Measurements from ENCODE around the gene ZNF182.
"Not testable (repeated sequence)": the region's sequence is repeated elsewhere in the genome, so short reads cannot be mapped to it uniquely, and the experiment has no call there.

Gene ZNF182

DNA sequence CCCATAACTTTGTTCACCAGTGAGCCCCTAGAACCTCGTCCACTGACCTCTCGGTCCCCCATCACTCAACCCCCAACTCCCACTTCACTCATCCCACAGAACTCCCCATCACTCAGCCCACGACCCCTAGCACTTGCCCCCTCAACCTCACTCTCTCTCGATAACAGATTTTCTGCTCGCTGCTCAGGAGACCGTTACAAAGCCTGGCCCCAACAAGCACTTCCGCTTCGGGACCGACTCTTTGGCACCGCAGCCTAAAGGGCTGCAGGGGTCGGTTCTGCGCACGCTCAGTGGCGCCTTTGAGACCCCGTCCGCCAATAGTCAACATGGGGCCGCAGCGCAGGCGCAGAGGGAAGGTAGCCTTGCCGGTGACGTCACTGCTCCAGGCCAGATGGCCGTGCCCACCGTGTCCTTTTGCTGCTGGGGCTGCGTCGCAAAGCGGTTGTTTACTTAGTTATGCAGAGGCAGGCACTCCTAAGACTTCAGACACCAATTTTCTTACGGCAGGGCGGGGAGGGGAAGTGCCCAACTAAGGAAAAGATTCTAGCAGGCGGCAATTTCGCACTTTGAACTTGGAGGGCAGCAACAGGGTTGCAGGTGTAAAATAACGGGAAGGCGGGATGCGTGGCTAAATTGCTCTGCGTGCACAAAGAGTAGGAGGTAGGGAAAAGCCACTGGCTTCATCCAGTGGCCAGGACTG lies at the start of gene ZNF182:
Gene ZNF182, minus strand, starts transcription at position 232 of the 700 bp plus-strand sequence. CDS start 1,380 bp downstream, outside the sequence.
- TF ChIP-seq CTCF (IDR thresholded peaks at IDR 0.05; ENCODE audit: control insufficient read depth, insufficient read depth, low read depth, low read length, missing control alignments) = no peak
- peak within 1 kb of the TSS; percentile 73 for H3K4me3 ChIP-seq (ENCODE audit: control insufficient read depth, low read depth, low read length)
- peak; percentile 28 for DNase-seq (ENCODE audit: low read depth)

DNA sequence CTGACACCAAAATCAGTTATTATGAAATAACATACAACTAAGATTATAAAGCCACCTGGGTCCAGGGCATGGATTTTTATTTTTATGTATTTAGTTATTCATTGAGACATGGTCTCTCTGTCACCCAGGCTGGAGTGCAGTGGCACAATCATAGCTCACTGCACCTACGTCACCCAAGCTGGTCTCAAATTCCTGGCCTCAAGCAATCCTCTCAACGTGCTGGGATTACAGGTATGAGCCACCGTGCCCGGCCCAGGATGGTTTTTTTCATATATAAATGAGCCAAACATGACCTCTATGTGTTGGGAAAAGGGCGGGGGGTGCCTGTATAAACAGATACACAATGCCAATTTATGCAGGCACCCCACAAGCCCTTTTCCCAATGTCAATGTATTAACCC lies 43.1 kb upstream of the ZNF182 start:
- DNase-seq (ENCODE audit: low read depth) = no peak
- H3K4me3 ChIP-seq (ENCODE audit: control insufficient read depth, low read depth, low read length) = no peak overlapping the region
- TF ChIP-seq CTCF (IDR thresholded peaks at IDR 0.05; ENCODE audit: control insufficient read depth, insufficient read depth, low read depth, low read length, missing control alignments) = no peak

GRCh38 chrX:48045410-48046311 lies 41.9 kb upstream of the ZNF182 start:
- no peak for TF ChIP-seq CTCF (IDR thresholded peaks at IDR 0.05; ENCODE audit: control insufficient read depth, insufficient read depth, low read depth, low read length, missing control alignments)
- peak; percentile 5 for DNase-seq (ENCODE audit: low read depth)
- H3K4me3 ChIP-seq (ENCODE audit: control insufficient read depth, low read depth, low read length) = no peak overlapping the region

- no peak for DNase-seq (ENCODE audit: low read depth)
- no peak overlapping the region for H3K4me3 ChIP-seq (ENCODE audit: control insufficient read depth, low read depth, low read length)
- no peak for TF ChIP-seq CTCF (IDR thresholded peaks at IDR 0.05; ENCODE audit: control insufficient read depth, insufficient read depth, low read depth, low read length, missing control alignments)
These were observed 39.3 kb upstream of the ZNF182 start for GRCh38 chrX:48043056-48043455.

- no peak for TF ChIP-seq CTCF (IDR thresholded peaks at IDR 0.05; ENCODE audit: control insufficient read depth, insufficient read depth, low read depth, low read length, missing control alignments)
- no peak overlapping the region for H3K4me3 ChIP-seq (ENCODE audit: control insufficient read depth, low read depth, low read length)
- no peak for DNase-seq (ENCODE audit: low read depth)
These were observed 32.1 kb upstream of the ZNF182 start for GRCh38 chrX:48035891-48036290.

- H3K4me3 ChIP-seq (ENCODE audit: control insufficient read depth, low read depth, low read length); DNase-seq (ENCODE audit: low read depth): not testable (repeated sequence)
These were observed 26.9 kb upstream of the ZNF182 start for GRCh38 chrX:48030641-48031173.

DNA sequence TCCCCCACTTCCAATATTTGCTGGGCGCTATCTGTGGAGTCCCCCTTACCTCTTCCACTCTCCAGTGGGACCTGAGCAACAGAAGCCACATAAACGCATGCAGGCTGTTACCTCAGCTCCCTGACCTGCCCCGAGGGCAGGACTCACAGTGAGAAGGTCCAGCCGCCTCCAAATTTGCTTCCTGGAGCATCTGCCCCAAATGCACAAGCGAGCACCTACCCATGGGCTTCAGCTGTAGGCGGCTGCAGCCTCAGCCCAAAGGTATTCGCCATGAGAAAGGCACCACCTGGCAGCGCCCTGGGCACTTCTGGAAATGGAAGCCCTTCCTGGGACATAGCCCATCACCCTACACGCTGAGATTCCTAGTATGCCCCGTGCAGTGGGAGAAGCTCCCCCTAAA lies 26.4 kb upstream of the ZNF182 start:
- no peak for TF ChIP-seq CTCF (IDR thresholded peaks at IDR 0.05; ENCODE audit: control insufficient read depth, insufficient read depth, low read depth, low read length, missing control alignments)
- no peak for DNase-seq (ENCODE audit: low read depth)
- H3K4me3 ChIP-seq (ENCODE audit: control insufficient read depth, low read depth, low read length) = no peak overlapping the region
